Islet of Langerhans (tissue), 1 donor: Measurements from ENCODE around the gene PAX8.

Experiments
- FAIRE-seq: peaks from one replicate; lab custom pipeline; 2011; peaks lifted over from hg19 to GRCh38; lab: Jason Lieb, UNC

Gene PAX8

DNA sequence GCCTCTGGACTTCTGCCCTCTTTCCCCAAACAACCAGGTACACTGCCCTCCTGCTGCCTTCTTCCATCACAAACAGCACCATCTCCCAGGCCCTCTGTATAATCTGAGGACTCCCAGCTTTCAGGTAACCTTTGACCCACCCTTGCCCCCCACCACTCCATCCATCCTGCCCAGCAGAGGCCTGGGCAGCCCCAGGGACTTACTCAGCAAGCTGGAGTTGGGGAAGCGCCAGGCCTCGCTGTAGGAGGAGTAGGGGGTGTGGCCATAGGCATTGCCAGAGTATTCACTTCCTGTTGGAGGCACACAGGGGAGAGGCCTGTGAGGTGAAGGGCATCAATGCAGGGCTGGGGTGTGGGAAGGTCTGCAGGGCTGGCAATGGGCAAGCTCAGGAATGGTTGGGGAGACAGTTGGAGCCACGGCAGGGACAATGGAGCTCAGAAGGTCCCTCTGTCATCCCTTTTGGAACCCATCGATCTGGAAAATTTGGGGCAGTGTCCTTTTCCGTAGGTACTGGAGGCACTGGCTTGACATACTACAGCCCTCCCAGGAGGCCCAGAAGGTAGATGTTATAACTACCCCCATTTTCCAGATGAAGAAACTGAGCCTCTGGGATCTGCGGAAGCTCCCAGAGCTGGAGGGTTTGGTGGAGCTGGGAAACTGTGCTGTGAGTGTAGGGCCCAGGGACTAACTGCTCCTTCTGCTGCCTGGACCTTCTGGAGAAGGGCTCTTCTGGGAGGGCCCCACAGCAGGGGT lies 58.7 kb downstream of the PAX8 start:
- no peak for FAIRE-seq

DNA sequence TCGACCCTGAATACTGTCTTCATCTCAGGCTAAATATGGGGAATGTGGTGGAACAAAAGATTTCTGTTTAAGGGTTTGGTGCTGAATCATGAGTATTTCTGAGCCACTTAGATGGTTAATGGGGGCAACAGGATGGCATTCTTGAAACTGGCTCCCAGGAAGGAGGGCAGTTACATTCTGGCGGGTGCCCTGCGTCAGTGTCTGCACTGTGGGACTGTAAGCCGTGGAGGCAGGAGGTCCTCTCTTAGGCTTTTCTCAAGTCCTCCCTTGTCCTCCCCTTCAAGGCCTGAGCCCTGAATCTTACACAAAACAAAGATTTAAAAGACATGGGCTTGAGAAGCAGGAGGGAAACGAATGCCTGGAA lies 59.2 kb downstream of the PAX8 start:
- FAIRE-seq, result no peak

DNA sequence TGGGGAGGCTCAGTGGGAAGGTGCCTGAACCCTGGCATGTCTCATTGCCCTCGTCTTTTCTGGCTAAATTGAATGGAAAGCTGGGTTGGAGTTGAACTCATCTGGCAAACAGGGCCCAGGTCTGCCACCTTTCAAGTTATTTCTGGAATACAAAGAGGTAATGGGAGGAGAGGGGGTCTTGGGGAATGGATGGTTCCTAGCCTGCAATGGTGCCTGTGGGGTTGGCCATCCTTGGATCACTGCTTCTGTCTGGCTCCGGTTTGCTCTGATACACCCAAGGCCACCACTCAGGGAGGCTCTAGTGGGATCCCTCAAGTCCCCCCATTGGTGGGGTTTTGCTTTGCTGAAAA lies 59.7 kb downstream of the PAX8 start:
- no peak for FAIRE-seq

DNA sequence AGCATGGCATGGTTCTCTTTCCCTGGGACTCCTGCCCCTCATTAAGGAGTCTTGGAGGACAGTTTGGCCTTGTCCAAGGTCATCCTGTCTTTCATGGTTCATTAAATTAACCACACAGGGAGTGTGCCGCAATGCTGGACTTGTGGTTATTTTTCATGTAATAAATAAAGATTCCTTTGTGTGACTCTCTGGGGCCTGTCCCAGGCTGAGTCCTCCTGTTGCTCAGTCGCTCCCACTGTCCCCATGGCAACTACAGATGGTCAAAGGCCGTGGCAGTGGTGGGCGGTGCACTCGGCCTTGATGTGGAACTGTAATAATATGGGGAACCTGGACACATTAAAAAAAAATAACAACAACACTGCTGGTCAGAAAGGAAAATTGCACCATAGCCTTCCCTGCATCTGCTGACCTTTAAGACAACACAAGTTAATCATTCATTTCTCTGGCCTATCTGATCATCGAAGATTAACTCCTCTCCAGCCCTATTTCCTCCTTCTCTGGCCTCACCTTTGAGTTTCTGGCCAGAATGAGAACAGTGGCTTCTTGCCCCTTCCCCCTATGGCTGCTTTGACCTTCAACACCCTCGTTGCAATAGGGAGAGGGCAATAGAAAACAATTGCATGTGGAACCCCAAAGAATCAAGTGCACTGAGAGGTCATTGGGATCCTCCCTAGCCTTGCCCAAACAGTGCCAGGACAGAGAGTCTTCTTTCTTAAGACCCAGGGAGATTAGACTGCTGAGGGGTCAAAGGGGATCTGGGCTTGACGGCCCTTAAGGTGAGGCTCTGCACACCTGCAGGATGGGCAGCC lies 60.2 kb downstream of the PAX8 start:
- FAIRE-seq, result peak; percentile 82

DNA sequence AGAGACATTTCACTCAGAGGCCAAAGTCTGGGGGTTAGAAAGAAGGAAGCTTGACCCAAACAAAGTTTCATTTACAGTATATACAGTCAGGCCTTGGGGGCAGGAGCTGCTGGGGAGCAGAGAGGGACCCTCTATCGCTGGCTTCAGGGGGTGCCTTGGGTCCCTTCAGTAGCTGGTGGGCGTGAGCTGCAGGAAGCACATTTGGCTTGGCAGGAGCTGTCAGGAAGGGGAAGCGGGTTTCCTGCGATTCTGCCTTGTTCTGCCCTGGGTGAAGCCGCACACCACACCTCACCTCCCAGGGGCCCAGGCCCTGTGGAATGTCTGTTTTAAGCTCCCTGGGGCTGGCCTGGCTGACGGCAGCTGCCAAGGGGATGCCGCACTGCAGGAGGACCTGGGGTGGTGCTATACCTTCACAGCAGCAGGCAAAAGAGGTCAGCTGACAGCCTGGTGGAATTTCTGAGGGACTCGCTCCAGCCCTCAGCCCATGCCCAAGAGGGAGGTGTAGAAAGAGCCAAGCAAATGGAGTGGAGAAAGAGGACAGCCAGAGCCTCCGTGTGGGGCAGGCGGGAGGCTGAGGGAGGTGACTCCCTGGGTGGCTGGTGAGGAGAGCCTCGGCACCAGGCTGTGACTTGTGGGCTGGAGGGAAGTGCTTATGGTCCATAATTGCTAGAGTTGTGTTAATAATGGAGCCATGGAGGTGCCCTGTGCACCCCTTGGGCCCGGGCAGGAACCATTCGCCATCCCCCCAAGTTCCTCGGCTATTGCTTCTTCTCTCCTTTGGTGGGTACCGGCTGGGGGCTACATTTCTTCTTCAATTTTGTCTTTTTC lies 61.1 kb downstream of the PAX8 start:
- no peak for FAIRE-seq

DNA sequence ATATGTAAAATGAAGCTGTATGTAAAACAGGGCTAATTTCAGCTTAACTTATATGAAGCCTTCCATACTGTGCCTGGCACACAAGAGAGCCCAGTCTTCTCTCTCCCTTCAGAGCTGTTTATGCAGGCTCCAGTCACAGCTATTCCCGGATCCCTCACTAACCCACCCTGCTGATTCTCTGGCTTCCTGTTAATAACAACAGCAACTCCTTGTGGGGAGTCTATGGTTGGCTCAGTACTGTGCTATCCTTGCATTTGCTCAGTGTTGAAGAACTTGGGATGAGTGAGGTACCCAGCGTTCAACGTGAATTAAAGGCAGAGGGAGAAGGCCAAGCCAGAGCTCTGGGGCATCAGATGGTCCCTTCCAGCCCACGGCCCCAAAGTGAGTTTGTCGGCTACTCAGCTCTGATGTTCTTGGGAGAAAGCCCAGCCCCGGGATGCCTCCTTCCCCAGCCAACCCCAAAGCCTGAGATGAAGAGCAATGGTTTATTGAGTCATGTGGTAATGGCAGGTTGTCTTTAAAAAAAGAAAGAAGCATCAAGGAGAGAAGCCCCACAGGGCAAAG lies 61.7 kb downstream of the PAX8 start:
- no peak for FAIRE-seq

DNA sequence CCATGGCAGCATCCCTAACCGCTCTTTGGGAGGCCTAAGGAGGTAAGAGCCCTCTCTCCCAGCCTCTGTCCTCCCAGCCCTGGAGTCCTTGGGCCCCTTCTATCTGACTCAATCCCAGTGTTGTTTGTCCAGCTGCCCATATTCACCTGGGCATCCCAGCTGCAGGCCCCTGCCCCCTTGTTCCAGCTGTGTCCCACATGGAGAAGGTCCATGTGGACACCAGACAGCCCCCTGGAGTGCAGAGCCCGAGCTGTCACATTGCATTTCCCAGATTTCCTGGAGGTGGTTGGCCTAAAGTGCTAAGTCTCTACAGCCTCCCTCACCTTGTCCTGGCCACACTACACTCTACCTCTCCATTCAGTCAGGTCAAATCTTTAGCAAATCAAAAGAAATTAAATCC lies 62.4 kb downstream of the PAX8 start:
- no peak for FAIRE-seq

DNA sequence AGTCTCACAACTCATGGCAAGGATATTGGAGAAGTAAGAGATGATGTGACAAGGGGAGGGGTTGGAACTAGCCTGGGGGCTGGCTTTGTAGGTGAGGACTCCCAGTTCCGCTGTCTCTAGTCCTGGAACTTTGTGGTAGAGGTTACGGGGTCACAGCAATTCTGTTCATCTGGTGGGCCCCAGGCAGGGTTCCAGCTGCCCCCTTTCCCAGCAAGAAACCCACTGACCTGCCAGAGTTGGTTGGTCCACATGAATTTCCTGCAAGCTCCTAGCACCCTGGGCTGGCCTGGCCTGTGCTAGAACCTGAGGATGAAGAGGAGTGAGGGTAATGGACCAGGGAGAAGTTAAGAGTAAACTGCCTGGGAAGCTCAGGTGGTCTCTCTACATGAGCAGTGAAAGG lies 63.7 kb downstream of the PAX8 start:
- FAIRE-seq, result no peak

DNA sequence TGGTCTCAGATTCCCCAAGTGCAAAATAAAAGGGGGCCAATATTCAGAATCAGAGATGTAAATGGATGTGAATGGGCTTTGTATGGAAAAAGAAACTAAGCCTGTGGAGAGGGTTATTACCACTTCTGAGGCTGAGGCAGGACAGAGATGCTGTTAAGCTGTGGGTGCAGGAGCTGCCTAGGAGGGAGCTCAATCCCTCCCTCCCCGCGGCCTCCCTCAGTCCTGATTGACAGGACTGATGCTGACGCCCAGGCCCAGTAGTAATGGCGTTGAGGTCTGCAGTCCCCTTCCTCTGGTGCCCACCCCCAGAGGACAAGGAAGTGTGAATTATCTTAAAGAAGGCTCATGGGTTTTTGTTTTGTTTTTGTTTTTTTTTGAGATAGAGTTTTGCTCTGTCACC lies 64.6 kb downstream of the PAX8 start:
- FAIRE-seq, result no peak

DNA sequence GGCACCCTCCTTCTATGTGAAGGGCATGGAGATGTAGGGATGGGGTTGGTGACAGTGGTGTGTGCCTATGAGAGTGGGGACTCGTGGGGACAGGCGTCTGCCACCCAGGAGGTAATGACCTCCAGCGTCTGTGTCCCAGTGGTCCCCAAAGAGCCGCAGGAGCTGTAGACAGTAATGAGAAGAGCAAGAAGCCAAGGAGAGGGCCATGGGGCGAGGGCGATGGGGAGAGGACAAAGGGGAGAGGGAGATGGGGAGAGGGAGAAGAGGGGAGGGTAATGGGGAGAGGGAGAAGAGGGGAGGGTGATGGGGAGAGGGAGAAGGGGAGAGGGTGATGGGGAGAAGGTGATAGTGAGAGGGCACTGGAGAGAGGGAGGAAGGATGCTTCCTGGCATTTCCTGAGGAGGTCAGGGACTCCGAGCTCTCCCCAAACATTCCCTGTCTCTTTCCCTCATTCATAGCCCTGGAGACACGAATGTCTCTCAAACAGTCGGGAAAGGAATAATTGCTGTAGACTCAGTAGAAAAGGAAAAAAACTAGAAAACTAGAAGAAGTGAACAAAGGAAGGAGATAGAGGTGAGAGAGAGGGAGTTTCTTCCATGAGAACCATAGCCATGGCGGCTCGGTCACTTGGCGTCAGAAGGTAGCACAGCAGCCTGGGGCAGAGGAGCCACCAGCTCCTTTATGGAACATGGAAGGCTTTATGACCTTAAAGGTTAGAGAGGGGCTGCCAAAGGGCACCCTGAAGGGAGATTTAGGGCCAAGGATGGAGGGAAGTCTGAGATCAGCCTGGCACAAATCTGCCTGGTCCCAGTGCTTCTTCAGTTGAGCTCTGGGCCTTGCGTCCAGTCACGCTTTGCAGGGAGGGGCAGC lies 65.4 kb downstream of the PAX8 start:
- FAIRE-seq, result no peak

DNA sequence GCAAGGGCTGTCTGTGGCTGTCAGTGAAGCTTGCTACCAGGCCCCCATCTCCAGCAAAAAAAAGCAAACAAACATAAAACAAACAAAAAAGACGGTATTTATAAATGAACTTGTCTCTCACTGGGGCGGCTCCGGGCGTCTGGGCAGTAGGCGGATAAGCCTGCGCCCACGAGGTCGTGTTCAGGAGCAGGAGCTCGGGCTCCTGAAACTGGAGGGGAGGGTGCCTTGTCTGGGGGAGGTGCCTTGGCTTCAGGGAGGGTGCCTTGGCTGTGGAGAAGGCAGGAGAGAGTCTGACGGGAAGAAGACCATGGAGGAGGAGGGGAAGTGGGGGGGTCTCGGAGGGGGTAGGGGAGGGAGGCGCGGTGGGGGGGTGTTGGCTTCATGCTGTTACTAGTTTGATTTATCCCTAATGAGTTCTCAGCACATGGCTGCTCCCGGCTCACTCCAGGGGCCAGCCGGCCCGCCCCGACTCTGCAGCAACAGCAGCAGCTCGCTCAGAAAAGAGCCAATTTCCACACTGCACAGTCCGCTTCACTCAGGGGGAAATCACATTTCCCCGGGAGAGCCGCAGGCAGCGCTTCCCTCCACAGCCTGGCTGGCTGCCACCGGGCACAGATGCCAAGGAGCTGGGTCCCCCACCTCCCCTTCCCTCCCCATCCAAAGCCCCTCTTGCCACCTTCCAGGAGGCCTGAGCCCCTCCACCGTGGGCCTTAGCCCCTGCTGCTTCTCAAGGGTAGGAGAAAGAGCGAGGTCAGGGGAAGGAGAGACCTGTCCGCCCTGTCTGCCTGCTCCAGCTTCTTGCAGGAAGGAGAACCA lies 66.3 kb downstream of the PAX8 start:
- no peak for FAIRE-seq

DNA sequence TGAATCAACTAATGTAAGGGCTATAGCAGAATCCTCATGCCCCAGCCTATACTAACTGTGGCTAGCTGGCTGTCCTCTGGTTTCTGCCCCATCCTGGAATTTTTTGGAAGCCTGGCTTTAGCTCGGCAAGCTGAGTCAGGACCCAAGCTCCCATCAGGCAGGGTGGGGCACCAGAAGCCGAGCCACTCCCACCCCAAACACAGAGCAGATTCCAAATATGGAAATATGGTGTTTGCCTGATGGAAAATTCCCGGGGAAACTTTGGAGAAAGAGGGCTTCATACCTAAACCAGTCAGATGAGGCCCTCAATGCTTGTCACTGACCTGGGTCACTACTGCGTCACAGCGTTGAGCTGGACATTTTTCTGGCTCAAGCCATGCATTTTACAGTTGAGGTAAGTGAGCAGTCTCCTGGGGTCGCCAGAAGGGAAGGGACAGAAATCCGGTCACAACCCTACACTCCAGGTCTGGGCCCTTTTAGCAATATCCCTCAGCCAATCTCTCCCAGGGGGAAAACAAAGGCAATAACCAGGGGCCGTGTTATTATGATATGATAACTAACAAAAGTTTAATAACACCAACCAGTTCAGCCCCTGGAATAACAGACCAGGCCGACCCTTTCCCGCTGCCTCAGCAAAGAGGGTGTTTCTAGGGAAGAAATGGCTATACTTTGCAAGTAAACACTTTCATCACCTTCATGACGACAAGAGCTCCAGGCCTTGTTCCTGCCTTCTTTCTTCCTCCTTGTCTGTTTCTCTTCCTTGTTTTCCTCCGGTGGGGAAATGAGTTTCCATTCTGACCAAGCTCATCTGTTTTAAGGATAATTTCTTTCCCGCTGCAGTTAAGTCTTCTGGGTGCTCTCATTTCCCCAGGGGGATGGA lies 67.3 kb downstream of the PAX8 start:
- no peak for FAIRE-seq

DNA sequence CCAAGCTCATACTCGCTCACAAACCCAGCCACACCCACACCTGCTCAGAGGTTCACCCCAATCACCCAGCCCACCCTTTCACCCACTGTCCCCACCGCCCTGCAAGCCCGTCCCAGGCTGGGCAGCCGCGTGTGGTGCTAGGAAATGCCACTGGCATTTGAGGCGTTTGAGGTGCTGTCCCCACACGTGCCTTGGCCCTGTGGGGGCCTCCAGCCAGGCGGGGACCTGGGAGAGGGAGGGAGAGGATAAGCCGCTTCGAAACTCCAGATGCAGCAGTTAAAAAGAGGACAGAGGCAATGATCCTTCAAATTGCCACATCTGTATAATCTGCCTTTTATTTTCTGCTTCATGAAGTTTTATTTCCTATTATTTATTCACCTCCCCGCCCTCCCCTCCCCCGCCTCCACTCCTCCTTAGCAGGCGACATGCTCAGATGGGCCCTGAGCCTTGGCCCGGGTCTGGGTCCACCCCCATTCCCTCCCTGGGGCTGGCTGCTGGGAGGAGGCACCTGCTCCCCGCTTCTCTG lies 69.0 kb downstream of the PAX8 start:
- FAIRE-seq, result no peak

DNA sequence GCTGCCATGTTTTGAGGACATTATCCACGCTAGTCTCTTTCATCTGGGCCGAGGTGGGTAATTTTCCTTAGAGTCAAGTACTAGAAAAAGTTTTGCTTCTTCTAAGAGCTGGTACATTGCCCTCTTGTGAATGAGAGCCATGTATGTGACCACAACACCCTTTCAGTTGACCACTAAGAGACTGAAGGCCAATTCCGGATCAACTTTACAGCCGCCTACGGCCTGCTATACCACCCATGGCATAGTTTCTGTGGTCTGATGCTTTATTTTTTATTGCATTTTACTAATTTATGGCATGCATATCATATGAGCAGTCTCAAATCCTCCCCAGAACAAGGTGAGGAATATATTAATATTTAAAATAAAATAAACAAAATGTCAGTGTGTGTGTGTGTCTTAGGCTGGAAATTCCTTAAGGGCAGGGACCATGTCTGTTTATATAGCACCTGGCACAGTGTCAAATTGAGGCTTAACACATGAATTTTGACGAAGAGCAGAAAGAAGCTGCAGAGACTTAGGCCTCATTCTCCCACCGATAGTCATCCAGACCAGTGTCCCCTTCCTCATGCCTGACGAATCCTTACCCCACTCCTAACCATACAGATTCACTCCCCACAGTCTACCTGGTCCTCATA lies 69.6 kb downstream of the PAX8 start:
- FAIRE-seq, result no peak

DNA sequence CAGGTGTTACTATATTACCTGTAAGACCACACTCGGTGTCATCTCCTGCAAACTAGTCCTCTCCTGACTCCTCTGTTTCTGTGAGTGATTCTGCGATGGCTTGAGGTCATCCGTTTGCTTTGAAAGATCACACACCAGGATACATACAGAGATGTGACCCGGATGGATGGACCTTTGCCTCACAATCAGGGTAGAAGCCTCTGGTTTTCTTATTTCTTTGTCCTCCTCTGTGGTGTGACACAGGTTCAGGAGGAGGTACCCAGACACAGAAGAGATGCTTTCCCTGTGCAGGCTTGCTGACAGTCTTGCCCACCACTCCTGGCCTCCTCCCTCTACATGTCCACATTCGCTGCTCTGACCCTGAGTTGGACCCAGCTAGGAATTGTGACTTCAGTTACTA lies 70.3 kb downstream of the PAX8 start:
- FAIRE-seq, result no peak

DNA sequence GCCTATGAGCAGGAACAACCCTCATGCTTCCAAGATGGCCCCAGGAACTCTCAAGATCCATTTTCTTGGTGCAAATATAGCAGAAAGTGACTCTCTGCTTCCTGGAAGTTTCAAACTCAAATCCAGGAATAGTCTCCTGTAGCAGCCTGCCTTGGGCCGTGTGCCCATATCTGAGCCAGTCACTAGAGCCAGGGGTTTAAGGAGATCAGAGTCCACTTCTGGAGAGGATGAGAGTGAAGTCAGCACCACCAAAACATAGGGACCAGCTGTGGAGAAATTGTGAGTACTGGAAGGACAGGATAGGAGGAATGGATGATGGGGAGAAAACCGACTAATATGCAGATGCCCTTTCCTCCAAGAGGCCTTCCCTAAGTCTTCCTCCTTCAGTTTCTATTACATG lies 71.7 kb downstream of the PAX8 start:
- FAIRE-seq, result no peak

DNA sequence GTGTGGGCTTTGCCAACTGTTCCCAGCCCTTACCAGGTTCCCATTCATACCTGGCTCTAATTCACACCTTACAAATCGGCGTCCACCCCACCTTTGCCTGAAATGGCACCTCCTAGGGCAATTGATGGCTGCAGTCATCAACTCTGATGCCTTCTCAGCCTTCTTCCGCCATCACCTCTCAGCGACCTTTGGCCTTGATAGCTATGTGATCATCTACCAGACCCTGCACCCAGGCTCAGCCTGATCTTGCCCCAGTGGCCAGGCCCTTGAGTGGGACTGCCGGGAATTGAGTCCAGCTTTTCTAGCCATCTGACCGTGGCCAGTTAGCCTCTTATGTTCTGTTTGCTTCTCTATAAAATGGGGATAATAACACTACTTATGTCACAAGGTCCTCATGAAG lies 72.5 kb downstream of the PAX8 start:
- no peak for FAIRE-seq

DNA sequence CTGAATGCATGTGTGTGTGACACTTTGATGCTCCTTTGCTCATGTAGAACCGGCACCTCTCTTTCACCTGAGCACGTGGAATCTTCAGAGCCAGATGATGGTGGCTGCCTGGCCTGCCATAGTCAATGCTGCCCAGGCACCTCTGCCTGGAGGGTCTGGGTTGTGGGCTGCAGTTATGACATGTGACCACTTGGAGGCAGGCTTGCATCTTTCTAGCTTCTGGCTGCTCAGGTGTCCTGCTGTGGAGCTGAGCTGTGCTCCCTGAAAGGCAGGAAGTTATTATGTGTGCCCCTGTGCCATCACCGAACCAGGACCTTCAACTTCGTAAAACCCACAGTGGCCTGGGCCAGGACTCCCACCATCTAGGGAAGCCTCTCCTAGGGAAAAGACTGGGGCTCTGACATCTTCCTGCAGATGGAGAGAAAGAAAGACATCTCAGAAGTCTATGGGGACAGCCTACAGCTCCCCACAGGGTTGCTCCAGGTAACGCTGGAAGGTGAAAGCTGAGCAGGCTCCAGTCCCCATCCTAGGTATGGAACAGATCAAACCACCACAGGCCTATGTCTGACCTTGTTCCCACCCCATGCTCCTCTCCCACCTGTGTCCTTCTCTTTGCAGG lies 74.7 kb downstream of the PAX8 start:
- peak; percentile 30 for FAIRE-seq

DNA sequence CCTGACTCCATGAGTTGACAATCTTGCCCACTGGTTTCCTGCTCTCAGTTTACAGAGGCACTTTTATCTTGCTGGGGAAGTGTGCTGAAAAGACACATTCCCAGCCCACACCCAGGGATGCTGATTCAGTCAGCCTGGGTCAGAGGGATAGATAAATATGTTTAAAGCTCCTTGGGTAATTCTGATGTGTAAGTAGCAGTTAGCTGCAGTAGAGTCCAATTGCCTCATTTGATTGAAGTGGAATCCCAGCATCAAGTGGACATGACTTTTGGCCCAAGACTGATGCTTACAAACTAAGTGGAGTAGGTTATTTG lies 75.5 kb downstream of the PAX8 start:
- no peak for FAIRE-seq
